Hepatocyte (in vitro differentiated cells): Measurements from ENCODE around the gene ARRB2.

ENCODE experiments used
- CTCF ChIP-seq: fragments of 200-600 bp; sonication (generic); IDR thresholded peaks from 2 replicates; pipeline ENCODE4 v1.5.1; 2016; ENCODE audit warnings: antibody characterized with exemption, mild to moderate bottlenecking; ENCODE audit not compliant: poor library complexity
- EZH2 ChIP-seq: fragments of 200-600 bp; sonication (generic); IDR thresholded peaks from 2 replicates; pipeline ENCODE4 v1.6.1; 2016; ENCODE audit warnings: antibody characterized with exemption, mild to moderate bottlenecking, borderline replicate concordance
- EZH2phosphoT487 ChIP-seq: fragments of 200-600 bp; sonication (generic); IDR thresholded peaks from one replicate; pipeline ENCODE4 v1.6.1; 2018; ENCODE audit warnings: antibody characterized with exemption, mild to moderate bottlenecking, low read depth, moderate library complexity; ENCODE audit not compliant: unreplicated experiment, severe bottlenecking

- no peak for TF ChIP-seq EZH2phosphoT487
- no peak for TF ChIP-seq CTCF
- TF ChIP-seq EZH2 = no peak
Observed at GRCh38 chr17:4738136-4739121, 28.0 kb downstream of the ARRB2 start.
